Measurements from ENCODE around the gene PTPRZ1. TPM values are rescaled to one million over a fixed set of nuclear protein-coding genes. Genes with fewer than 3 reads are reported as not detected.

The PTPRZ1 gene
- total RNA-seq, 1 donor from 2014 or later = 4.7 TPM

DNA sequence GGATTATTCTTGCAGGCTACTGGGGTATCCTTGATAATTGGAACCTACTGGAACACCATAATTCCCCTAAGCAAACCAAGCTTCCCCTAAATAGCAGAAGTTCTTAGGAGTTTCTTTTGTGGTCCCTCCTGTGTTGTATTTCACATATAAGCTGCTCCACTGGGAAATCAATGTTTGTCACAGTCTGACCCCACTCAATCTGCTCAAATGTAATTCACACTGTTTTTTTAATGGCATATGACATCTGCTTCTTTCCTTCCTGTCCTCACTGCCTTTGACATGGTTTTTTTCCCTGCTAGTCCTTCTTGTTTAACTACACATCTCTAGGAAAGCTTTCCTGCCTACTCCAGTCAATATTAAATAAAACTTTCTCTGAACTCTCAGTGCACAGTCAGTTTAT is 1.8 kb upstream of the PTPRZ1 start:
- peaks cover 16 to 24% (median 17%) of the 10 kb centered on the region in 3 donors for H3K27me3 ChIP-seq (ENCODE audit: control insufficient read depth in 3 of 3, insufficient read depth in 3 of 3, low read length in 3 of 3)
- no peak overlapping the region for H3K4me3 ChIP-seq (ENCODE audit: low read length in 3 of 3)
- H3K9me3 ChIP-seq (ENCODE audit: control insufficient read depth in 3 of 3, low read length in 3 of 3) = no peaks in the 10 kb centered on the region
- H3K9ac ChIP-seq (ENCODE audit: low read depth in 1 of 3, low read length in 3 of 3) = no peak overlapping the region
- H3K36me3 ChIP-seq (ENCODE audit: control insufficient read depth in 3 of 3, insufficient read depth in 3 of 3, low read length in 3 of 3) = no peaks in the 10 kb centered on the region
- peaks cover 0 to 6% (median 4%) of the 10 kb centered on the region in 3 donors for H3K4me1 ChIP-seq (ENCODE audit: control insufficient read depth in 3 of 3, insufficient read depth in 3 of 3, low read length in 3 of 3)
- no peak overlapping the region for H3K27ac ChIP-seq (ENCODE audit: low read depth, low read length)

DNA sequence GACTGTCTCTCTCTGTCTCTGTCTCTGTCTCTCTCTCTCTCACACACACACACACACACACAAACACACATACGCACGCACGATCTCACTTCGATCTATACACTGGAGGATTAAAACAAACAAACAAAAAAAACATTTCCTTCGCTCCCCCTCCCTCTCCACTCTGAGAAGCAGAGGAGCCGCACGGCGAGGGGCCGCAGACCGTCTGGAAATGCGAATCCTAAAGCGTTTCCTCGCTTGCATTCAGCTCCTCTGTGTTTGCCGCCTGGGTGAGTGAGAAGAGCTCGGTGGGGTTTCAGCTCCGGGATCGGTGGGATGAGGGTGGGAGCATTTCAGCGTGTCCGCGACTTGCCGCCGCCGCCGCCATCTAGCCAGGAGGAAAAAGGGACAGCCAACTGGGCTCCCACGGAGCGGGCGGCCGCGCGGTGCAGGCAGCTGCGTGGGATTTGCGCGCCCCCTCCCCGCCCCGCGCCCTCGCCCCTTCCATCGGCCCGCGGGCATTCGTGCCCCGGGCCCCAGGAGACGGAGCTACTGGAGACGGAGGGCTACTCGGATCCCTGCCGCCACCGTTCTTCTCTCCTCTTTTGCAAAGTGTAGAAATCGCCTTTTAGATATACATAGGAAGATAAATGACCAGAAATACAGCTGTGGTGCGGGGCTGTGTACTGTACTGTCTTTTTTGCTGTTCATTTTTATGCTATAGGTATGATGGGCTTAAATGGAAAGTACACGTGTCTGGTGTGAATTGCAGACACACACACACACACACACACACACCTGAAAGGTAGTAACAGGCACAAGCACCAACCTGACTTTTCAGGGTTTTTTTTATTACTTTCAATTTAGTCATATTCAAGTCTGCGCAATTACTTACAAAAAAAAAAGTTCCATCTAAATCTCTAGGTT is 581 bp downstream of the PTPRZ1 start:
- Histone ChIP-seq H3K9ac (ENCODE audit: low read depth in 1 of 3, low read length in 3 of 3) (peak overlapping the region in 2 of 3 donors; percentile 42 to 47), H3K36me3 (ENCODE audit: control insufficient read depth in 3 of 3, insufficient read depth in 3 of 3, low read length in 3 of 3) (no peaks in the 10 kb centered on the region), H3K4me1 (ENCODE audit: control insufficient read depth in 3 of 3, insufficient read depth in 3 of 3, low read length in 3 of 3) (peaks cover 0 to 6% (median 4%) of the 10 kb centered on the region in 3 donors), H3K27ac (ENCODE audit: low read depth, low read length) (no peak overlapping the region), H3K4me3 (ENCODE audit: low read length in 3 of 3) (peak overlapping the region; percentile 68 to 70 (median 68)), H3K9me3 (ENCODE audit: control insufficient read depth in 3 of 3, low read length in 3 of 3) (no peaks in the 10 kb centered on the region), H3K27me3 (ENCODE audit: control insufficient read depth in 3 of 3, insufficient read depth in 3 of 3, low read length in 3 of 3) (peaks cover 16 to 24% (median 17%) of the 10 kb centered on the region in 3 donors)

DNA sequence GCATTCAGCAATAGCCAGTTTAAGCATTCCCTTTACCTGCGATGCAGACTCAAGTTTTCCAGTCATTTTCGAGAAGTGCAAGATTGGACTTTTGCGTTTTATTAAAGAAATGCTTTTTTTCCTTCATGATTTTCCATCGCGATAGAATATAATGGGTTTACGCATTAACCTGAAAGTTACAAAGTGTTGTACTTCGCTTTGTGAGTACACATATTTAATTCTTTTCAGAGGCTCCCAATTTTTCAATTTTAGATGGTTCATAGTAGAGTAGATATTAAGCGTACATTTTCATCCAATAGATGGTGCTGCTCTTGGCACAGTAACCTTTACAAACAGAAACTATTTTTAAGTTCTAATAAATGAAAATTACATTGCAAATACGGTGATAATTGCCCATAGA is 1.3 kb downstream of the PTPRZ1 start:
- Histone ChIP-seq H3K4me3 (ENCODE audit: low read length in 3 of 3) (peak overlapping the region in 1 of 3 donors; percentile 26), H3K9me3 (ENCODE audit: control insufficient read depth in 3 of 3, low read length in 3 of 3) (no peaks in the 10 kb centered on the region), H3K27ac (ENCODE audit: low read depth, low read length) (no peak overlapping the region), H3K4me1 (ENCODE audit: control insufficient read depth in 3 of 3, insufficient read depth in 3 of 3, low read length in 3 of 3) (peaks cover 0 to 6% (median 4%) of the 10 kb centered on the region in 3 donors), H3K9ac (ENCODE audit: low read depth in 1 of 3, low read length in 3 of 3) (no peak overlapping the region), H3K36me3 (ENCODE audit: control insufficient read depth in 3 of 3, insufficient read depth in 3 of 3, low read length in 3 of 3) (no peaks in the 10 kb centered on the region), H3K27me3 (ENCODE audit: control insufficient read depth in 3 of 3, insufficient read depth in 3 of 3, low read length in 3 of 3) (peaks cover 16 to 24% (median 17%) of the 10 kb centered on the region in 3 donors)

DNA sequence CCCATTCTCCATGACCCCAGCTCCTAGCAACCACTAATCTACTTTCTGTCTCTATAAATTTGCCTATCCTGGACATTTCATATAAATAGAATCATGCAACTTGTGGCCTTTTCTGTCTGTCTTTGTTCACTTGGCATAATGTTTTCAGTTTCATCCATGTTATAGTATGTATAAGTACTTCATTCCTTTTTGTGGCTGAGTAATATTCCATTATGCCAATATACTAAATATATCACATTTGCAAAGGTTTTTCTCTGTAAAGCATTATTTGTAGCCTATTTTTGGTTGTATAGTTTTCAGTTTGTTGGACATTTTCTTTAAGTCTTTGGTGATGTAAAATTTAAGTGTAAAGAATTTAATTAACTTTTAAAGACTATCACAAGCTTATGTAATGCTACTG is 2.2 kb downstream of the PTPRZ1 start:
- no peak overlapping the region for H3K9ac ChIP-seq (ENCODE audit: low read depth in 1 of 3, low read length in 3 of 3)
- H3K9me3 ChIP-seq (ENCODE audit: control insufficient read depth in 3 of 3, low read length in 3 of 3) = no peaks in the 10 kb centered on the region
- no peak overlapping the region for H3K4me3 ChIP-seq (ENCODE audit: low read length in 3 of 3)
- no peaks in the 10 kb centered on the region for H3K36me3 ChIP-seq (ENCODE audit: control insufficient read depth in 3 of 3, insufficient read depth in 3 of 3, low read length in 3 of 3)
- no peak overlapping the region for H3K27ac ChIP-seq (ENCODE audit: low read depth, low read length)
- H3K4me1 ChIP-seq (ENCODE audit: control insufficient read depth in 3 of 3, insufficient read depth in 3 of 3, low read length in 3 of 3) = peaks cover 0 to 6% (median 4%) of the 10 kb centered on the region in 3 donors
- H3K27me3 ChIP-seq (ENCODE audit: control insufficient read depth in 3 of 3, insufficient read depth in 3 of 3, low read length in 3 of 3) = peaks cover 16 to 24% (median 17%) of the 10 kb centered on the region in 3 donors

DNA sequence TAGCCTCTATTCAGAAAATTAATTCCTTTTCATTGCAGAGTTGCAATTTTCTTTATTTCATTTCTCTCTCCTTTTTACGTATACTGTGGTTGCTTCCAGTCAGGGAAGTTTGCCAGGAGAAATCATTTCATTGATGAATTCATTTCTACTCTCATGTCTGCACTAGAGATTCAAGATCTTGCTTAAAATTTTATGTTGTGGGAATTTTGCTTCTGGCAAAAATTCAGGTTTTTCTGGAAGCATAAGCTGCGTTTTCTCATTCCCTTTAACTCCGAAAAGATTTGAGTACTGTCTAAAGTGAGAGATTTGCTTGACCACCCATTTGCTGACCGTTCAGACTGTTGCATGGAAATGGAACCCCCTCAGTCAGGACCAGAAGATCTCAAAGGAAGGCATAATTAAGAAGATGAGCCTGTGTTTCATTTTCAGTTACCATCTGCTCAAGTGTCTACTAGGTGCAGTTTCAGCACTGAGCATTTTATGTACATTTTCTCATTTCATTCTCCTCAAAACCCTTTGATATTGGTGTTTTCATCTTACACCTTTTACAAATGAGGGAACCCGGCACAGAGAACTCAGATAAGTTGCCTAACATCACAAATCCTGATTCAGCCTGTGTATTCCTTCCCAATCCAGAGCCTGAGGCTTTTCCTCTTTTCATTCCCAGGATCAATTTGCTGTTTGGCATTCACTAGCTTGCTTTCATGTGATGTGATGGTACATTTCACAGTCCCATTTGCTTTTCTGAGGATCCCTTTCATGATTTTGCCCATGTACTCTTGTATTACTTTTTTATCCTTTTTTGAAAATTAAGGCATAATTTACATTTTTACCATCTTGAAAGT is 3.9 kb downstream of the PTPRZ1 start:
- H3K27me3 ChIP-seq (ENCODE audit: control insufficient read depth in 3 of 3, insufficient read depth in 3 of 3, low read length in 3 of 3) = peaks cover 10 to 16% (median 14%) of the 10 kb centered on the region in 3 donors
- no peak overlapping the region for H3K27ac ChIP-seq (ENCODE audit: low read depth, low read length)
- H3K4me3 ChIP-seq (ENCODE audit: low read length in 3 of 3) = no peak overlapping the region
- no peaks in the 10 kb centered on the region for H3K36me3 ChIP-seq (ENCODE audit: control insufficient read depth in 3 of 3, insufficient read depth in 3 of 3, low read length in 3 of 3)
- H3K4me1 ChIP-seq (ENCODE audit: control insufficient read depth in 3 of 3, insufficient read depth in 3 of 3, low read length in 3 of 3) = peaks cover 0 to 6% (median 4%) of the 10 kb centered on the region in 3 donors
- no peak overlapping the region for H3K9ac ChIP-seq (ENCODE audit: low read depth in 1 of 3, low read length in 3 of 3)
- no peaks in the 10 kb centered on the region for H3K9me3 ChIP-seq (ENCODE audit: control insufficient read depth in 3 of 3, low read length in 3 of 3)

DNA sequence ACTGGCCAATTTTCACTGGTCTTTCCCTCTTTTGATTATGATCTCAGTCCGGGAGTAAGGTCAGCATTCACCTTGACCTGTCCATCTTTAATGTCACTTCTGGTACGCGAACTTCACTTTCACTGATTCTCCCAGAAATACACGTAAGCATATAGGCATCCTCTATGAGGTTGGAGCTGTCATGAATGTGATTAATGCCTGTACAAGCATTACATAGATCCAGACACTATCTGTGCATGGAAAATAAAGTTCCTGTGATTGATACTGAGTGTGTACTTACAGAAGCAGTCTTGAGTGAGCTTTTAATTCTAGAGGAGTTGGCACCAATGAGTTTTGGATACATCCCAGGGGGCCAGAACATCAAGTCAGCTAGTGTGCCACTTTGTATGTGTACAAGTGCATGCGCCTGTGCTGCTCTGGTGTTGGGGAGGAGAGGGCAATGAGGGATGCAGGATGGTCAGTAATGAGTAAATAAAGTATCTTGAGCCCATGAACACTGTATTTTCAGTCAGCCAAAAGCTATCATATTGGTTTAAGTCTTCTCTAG is 6.0 kb downstream of the PTPRZ1 start:
- Histone ChIP-seq H3K4me3 (ENCODE audit: low read length in 3 of 3) (no peak overlapping the region), H3K9me3 (ENCODE audit: control insufficient read depth in 3 of 3, low read length in 3 of 3) (no peaks in the 10 kb centered on the region), H3K27ac (ENCODE audit: low read depth, low read length) (no peak overlapping the region), H3K4me1 (ENCODE audit: control insufficient read depth in 3 of 3, insufficient read depth in 3 of 3, low read length in 3 of 3) (no peaks in the 10 kb centered on the region), H3K36me3 (ENCODE audit: control insufficient read depth in 3 of 3, insufficient read depth in 3 of 3, low read length in 3 of 3) (no peaks in the 10 kb centered on the region), H3K9ac (ENCODE audit: low read depth in 1 of 3, low read length in 3 of 3) (no peak overlapping the region), H3K27me3 (ENCODE audit: control insufficient read depth in 3 of 3, insufficient read depth in 3 of 3, low read length in 3 of 3) (no peaks in the 10 kb centered on the region)

DNA sequence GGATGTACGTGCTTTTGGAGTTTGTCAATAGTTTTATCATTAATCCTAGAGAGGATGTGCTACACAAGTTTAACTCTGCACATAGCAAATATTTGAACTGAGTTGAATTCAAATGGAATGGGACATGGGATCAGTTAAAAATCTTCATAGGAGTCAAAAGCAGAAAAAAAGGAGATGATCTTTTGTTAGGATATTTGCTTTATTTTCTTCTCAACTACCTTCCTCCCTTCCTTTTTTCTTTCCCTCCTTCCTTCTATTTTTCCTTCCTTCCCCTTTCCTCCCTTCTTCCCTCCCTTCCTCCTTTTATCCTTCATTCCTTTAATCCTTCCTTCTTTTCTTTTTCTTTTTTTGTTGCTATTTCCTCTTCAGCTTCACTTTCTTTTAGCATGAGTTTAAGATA is 6.6 kb downstream of the PTPRZ1 start:
- Histone ChIP-seq H3K9ac (ENCODE audit: low read depth in 1 of 3, low read length in 3 of 3) (no peak overlapping the region), H3K4me3 (ENCODE audit: low read length in 3 of 3) (no peak overlapping the region), H3K36me3 (ENCODE audit: control insufficient read depth in 3 of 3, insufficient read depth in 3 of 3, low read length in 3 of 3) (no peaks in the 10 kb centered on the region), H3K27me3 (ENCODE audit: control insufficient read depth in 3 of 3, insufficient read depth in 3 of 3, low read length in 3 of 3) (no peaks in the 10 kb centered on the region), H3K27ac (ENCODE audit: low read depth, low read length) (no peak overlapping the region), H3K9me3 (ENCODE audit: control insufficient read depth in 3 of 3, low read length in 3 of 3) (no peaks in the 10 kb centered on the region), H3K4me1 (ENCODE audit: control insufficient read depth in 3 of 3, insufficient read depth in 3 of 3, low read length in 3 of 3) (no peaks in the 10 kb centered on the region)

DNA sequence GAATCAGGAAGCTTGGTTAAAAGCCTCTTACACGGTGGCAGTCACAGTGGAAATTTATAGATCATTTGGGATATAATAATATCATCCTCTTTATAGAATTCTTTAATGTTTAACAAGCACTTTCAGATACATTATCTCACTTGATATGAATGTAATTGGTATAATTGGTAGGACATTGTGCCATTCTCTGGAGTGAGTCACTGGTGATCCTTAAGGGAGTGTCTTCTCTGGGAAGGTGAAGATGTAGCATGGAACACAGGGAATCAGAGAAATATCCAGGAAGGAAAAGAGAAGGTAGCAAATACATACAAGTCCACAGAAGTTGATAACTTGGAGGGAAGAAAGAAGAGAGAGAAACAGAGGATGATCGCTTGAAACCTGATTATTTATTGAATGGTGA is 9.8 kb downstream of the PTPRZ1 start:
- H3K9ac ChIP-seq (ENCODE audit: low read depth in 1 of 3, low read length in 3 of 3) = no peak overlapping the region
- H3K4me3 ChIP-seq (ENCODE audit: low read length in 3 of 3) = no peak overlapping the region
- H3K4me1 ChIP-seq (ENCODE audit: control insufficient read depth in 3 of 3, insufficient read depth in 3 of 3, low read length in 3 of 3) = no peaks in the 10 kb centered on the region
- no peaks in the 10 kb centered on the region for H3K36me3 ChIP-seq (ENCODE audit: control insufficient read depth in 3 of 3, insufficient read depth in 3 of 3, low read length in 3 of 3)
- no peaks in the 10 kb centered on the region for H3K9me3 ChIP-seq (ENCODE audit: control insufficient read depth in 3 of 3, low read length in 3 of 3)
- H3K27ac ChIP-seq (ENCODE audit: low read depth, low read length) = no peak overlapping the region
- no peaks in the 10 kb centered on the region for H3K27me3 ChIP-seq (ENCODE audit: control insufficient read depth in 3 of 3, insufficient read depth in 3 of 3, low read length in 3 of 3)

DNA sequence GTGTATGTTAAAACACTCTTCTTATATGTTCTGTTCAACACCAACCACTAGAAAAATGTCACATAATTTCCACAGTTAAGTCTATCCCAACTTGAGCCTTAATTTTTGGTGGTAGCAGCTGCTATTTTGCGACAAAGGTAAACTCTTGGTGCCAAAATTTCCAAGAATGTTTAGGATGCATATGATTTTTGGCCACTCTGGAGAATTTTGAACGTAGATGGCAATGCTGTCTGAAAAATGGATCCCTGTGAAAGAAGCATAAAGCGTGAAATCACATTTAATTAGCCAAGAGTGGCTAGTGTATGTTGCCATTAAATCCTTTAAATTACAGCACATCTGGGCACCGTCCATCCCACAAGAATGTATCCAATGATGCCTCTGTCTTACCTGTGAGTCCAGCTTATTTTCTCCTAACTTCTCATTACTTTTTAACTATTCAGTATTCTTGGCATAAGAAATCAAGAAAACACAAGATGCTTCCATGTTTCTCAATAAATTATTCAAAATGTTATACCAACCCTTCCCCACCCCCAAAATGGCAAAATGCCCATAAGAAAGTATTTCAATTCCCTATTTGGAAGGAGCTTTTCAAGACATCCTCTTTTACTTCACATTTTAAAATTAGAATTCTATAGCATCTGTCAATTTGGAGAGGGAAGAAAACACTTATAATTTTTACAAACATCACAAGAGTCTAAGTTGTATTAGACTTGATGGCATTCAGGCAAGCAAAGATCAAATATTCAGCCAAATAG is 12.4 kb downstream of the PTPRZ1 start:
- no peaks in the 10 kb centered on the region for H3K4me1 ChIP-seq (ENCODE audit: control insufficient read depth in 3 of 3, insufficient read depth in 3 of 3, low read length in 3 of 3)
- no peak overlapping the region for H3K4me3 ChIP-seq (ENCODE audit: low read length in 3 of 3)
- no peaks in the 10 kb centered on the region for H3K9me3 ChIP-seq (ENCODE audit: control insufficient read depth in 3 of 3, low read length in 3 of 3)
- no peak overlapping the region for H3K9ac ChIP-seq (ENCODE audit: low read depth in 1 of 3, low read length in 3 of 3)
- no peak overlapping the region for H3K27ac ChIP-seq (ENCODE audit: low read depth, low read length)
- no peaks in the 10 kb centered on the region for H3K36me3 ChIP-seq (ENCODE audit: control insufficient read depth in 3 of 3, insufficient read depth in 3 of 3, low read length in 3 of 3)
- no peaks in the 10 kb centered on the region for H3K27me3 ChIP-seq (ENCODE audit: control insufficient read depth in 3 of 3, insufficient read depth in 3 of 3, low read length in 3 of 3)

All from skeletal muscle tissue (tissue), 4 donors.